AG04449 (cell line): Measurements from ENCODE around the gene UBAP2.
"Not testable (repeated sequence)": the region's sequence is repeated elsewhere in the genome, so short reads cannot be mapped to it uniquely, and the experiment has no call there.

Experiments used
- CTCF ChIA-PET: fragments of 350-600 bp; formaldehyde crosslinking; extraction: SDS; loops from one replicate; lab custom pipeline; 2021; ENCODE audit warnings: antibody characterized with exemption; lab: Yijun Ruan, JAX
- POLR2A ChIA-PET: fragments of 400-600, 350-600 bp; formaldehyde crosslinking; extraction: SDS; loops from one replicate; lab custom pipeline; 2020; ENCODE audit warnings: antibody characterized with exemption, inconsistent platforms; lab: Yijun Ruan, JAX
- DNase-seq: peaks from one replicate; pipeline ENCODE4 v3.0.0-alpha.2; 2010; ENCODE audit warnings: low read depth, low spot score
- H3K4me3 ChIP-seq: 2 replicates; pipeline ENCODE4 v1.5.1; 2011; ENCODE audit warnings: low read depth, mild to moderate bottlenecking, control low read depth, low read length
- TF ChIP-seq, protein P1 (sequence below): IDR thresholded peaks from one replicate; pipeline ENCODE4 v1.5.1; 2011; ENCODE audit warnings: mild to moderate bottlenecking, moderate library complexity, low read length, control low read depth, inconsistent platforms; ENCODE audit not compliant: insufficient read depth; ENCODE audit errors: missing control alignments

Gene UBAP2

DNA sequence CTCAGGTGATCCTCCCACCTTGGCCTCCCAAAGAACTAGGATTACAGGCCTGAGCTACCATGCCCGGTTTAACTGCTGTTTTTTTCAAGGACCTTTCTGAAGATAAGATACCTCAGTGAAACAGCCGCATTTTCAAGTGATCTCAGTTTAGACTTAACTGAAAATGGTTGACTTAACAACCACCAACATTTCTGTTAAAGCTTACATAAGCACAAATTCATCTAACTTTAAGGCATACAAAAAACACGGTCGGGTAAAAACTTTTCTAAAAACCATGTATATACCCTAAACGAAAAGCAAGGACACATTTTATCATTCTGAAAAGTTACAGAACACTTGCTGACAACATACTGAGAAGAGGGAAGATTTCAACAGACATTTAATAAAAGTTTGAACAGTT is 22.9 kb downstream of the UBAP2 start:
- no peak overlapping the region for H3K4me3 ChIP-seq
- CTCF ChIA-PET, result interaction anchor here (1.0 to 6.1 kb wide), 5 partner anchors 104 to 402 kb away, joined by 3 to 29 read pairs (median 4); no protein-coding TSS in a partner anchor
- POLR2A ChIA-PET, result no interaction called here
- no peak for DNase-seq
- TF ChIP-seq, protein P1, sequence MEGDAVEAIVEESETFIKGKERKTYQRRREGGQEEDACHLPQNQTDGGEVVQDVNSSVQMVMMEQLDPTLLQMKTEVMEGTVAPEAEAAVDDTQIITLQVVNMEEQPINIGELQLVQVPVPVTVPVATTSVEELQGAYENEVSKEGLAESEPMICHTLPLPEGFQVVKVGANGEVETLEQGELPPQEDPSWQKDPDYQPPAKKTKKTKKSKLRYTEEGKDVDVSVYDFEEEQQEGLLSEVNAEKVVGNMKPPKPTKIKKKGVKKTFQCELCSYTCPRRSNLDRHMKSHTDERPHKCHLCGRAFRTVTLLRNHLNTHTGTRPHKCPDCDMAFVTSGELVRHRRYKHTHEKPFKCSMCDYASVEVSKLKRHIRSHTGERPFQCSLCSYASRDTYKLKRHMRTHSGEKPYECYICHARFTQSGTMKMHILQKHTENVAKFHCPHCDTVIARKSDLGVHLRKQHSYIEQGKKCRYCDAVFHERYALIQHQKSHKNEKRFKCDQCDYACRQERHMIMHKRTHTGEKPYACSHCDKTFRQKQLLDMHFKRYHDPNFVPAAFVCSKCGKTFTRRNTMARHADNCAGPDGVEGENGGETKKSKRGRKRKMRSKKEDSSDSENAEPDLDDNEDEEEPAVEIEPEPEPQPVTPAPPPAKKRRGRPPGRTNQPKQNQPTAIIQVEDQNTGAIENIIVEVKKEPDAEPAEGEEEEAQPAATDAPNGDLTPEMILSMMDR, result no peak

DNA sequence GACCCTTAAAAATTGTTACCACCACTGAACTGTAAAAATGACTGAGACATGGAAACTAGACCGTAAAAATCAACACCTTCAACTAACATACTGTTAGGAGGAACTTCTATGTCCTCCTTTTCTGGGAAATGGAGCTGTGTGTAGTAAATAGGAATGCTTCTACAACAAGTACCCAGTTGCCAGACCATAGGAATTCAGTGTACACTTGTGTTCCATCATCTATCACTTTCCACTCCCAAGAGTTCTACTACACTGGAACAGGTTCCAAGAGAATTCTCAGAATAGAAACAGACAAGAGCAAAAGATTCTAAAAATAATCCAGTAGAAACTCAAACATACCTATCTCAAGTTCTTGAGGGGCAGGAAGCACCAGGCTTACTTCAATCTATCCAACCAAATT is 23.6 kb downstream of the UBAP2 start:
- CTCF ChIA-PET, result interaction anchor here (0.8 to 6.1 kb wide), 7 partner anchors 49 to 401 kb away, joined by 3 to 29 read pairs (median 4); no protein-coding TSS in a partner anchor
- TF ChIP-seq, protein P1, result no peak
- H3K4me3 ChIP-seq, result no peak overlapping the region
- peak; percentile 14 for DNase-seq
- POLR2A ChIA-PET, result no interaction called here

DNA sequence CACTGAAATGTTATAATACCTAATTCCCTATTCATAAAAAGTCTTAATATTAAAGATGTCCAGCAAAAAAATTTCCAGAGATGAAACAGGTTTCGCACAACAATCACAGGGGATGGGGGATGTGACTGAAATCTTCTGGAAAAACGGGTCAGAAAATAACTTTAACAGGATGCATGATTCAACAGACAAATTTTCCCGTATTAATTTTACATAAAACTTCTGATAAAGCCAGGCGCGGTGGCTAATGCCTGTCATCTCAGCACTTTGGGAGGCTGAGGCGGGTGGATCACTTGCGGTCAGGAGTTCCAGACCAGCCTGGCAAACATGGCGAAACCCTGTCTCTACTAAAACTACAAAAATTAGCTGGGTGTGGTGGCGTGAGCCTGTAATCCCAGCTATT is 24.2 kb downstream of the UBAP2 start:
- POLR2A ChIA-PET, DNase-seq: not testable (repeated sequence)
- CTCF ChIA-PET, result interaction anchor here (1.2 to 6.1 kb wide), 4 partner anchors 10 to 210 kb away, joined by 4 to 29 read pairs (median 11); no protein-coding TSS in a partner anchor

DNA sequence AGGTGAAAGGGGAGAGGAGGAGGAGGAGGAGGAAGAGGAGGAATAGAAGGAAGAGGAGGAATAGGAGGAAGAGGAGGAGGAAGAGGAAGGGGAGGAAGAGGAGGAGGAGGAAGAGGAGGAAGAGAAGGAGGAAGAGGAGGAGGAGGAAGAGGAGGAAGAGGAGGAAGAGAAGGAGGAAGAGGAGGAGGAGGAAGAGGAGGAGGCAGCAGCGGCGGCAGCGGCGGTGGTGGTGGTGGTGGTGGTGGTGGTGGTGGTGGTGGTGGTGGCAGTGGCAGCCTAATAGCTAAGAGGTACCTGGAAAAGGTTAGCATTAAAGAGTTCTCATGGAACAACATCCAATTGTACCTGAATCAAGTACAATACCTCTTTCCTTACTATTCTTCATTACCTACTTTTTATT is 32.5 kb downstream of the UBAP2 start:
- POLR2A ChIA-PET, result no interaction called here
- no peak for DNase-seq

More for the DNA sequence above, 24.2 kb downstream of the UBAP2 start:
- not testable (repeated sequence) for H3K4me3 ChIP-seq

DNA sequence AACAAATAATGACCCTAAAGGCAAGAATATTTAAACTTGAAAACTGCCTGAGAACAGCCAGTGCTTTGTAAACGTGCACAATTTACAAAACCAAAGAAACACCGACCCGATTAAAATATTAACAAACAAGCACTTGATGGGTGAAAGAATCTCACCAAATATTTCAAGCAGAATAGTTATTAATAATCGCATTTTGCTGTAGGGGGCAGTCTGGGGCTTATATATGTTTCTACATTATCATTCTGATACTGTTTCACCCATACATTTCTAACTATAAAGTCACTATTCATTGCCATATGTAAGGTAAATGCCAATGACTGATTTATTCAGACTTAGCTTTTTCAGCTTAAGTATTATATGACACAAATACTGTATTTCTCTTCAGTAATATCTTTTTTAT is 37.7 kb downstream of the UBAP2 start:
- ChIA-PET CTCF (interaction anchor here (0.8 to 3.1 kb wide), 10 partner anchors 9 to 242 kb away, joined by 3 to 10 read pairs (median 4); no protein-coding TSS in a partner anchor), POLR2A (no interaction called here)
- DNase-seq, result no peak
- TF ChIP-seq, protein P1, result no peak
- no peak overlapping the region for H3K4me3 ChIP-seq

More for the DNA sequence above, 32.5 kb downstream of the UBAP2 start:
- CTCF ChIA-PET, result no interaction called here
- TF ChIP-seq, protein P1, result no peak
- H3K4me3 ChIP-seq, result no peak overlapping the region

DNA sequence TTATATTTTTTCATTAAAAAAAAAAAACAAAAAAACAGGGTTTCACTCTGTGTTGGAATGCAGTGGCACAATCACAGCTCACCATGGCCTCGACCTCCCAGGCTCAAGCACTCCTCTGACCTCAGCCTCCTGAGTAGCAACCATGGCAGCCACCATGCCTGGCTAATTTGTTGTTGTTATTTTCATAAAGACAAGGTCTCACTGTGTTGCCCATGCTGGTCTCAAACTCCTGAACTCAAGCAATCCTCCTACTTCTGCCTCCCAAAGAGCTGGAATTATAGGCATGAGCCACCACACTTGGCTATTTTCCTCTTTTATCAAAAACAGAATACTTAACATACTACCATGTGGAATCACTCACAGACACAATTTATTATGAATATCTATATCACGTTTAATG is 46.7 kb downstream of the UBAP2 start:
- no peak overlapping the region for H3K4me3 ChIP-seq
- ChIA-PET POLR2A (no interaction called here), CTCF (interaction anchor here (0.9 to 2.6 kb wide), 4 partner anchors 9 to 188 kb away, joined by 3 to 9 read pairs (median 4); no protein-coding TSS in a partner anchor)
- TF ChIP-seq, protein P1, result no peak
- no peak for DNase-seq

DNA sequence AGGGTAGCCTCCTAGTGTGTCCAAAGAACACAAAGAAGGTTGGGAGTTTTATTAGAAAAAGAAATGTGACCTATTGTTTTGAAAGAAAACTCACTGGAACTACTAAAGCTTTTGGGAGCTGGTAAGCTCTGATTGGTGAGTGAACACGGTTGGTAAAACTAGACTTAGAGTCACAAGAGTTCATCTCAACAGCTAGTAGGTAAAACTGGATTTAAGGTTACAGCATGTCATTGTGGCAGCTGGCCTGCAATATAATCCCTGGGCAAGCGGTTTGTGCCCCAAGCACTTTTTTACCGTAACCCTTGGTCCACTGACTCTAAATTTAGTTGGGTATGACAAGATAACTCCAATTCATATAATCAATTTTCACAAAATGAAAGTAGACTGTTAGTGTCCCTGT is 47.4 kb downstream of the UBAP2 start:
- no peak overlapping the region for H3K4me3 ChIP-seq
- TF ChIP-seq, protein P1, result no peak
- ChIA-PET POLR2A (no interaction called here), CTCF (interaction anchor here (0.9 to 2.6 kb wide), 3 partner anchors 9 to 187 kb away, joined by 3 to 9 read pairs (median 3); no protein-coding TSS in a partner anchor)
- no peak for DNase-seq
